Esophagus squamous epithelium (tissue), 4 donors: ENCODE results near the gene RALY.

Experiments used
- CTCF ChIP-seq, 6 experiments: fragments of 450-650 bp in 4 of 6; fragments of 200-600 bp in 2 of 6; sonication (generic) in 2 of 6; IDR thresholded peaks; one replicate each; pipeline ENCODE4 v1.5.1; 2016 to 2019; ENCODE audit warnings: antibody characterized with exemption in 6 of 6, mild to moderate bottlenecking in 4 of 6, moderate library complexity in 4 of 6
- POLR2A ChIP-seq, 4 donors: fragments of 450-650 bp; IDR thresholded peaks; one replicate each; pipeline ENCODE4 v1.6.1; 2017; ENCODE audit warnings: antibody characterized with exemption in 4 of 4, mild to moderate bottlenecking in 4 of 4, moderate library complexity in 3 of 4

GRCh38 chr20:33967126-33967525, 26.6 kb upstream of the RALY start:
- TF ChIP-seq CTCF (IDR thresholded peaks at IDR 0.05): no peak
- TF ChIP-seq POLR2A (IDR thresholded peaks at IDR 0.05): no peak
